Measurements from ENCODE around the gene MYLK. TPM values are rescaled to one million over a fixed set of nuclear protein-coding genes. Genes with fewer than 3 reads are reported as not detected.

The MYLK gene
- total RNA-seq, 1 donor from 2014 or later: 4.3 TPM

GRCh38 chr3:123753286-123753685 lies 130.8 kb downstream of the MYLK start:
- Mint-ChIP-seq H3K27me3 (ENCODE audit: unreplicated experiment) (no peaks in the 10 kb centered on the region), H3K9me3 (ENCODE audit: unreplicated experiment) (no peaks in the 10 kb centered on the region), H3K36me3 (ENCODE audit: unreplicated experiment) (no peaks in the 10 kb centered on the region), H3K27ac (ENCODE audit: unreplicated experiment) (no peak overlapping the region), H3K4me1 (ENCODE audit: low read depth, unreplicated experiment) (peaks cover 5% of the 10 kb centered on the region), H3K4me3 (ENCODE audit: unreplicated experiment) (no peak overlapping the region)
- no peak for TF ChIP-seq CTCF (IDR thresholded peaks at IDR 0.05; ENCODE audit: partially characterized antibody, unreplicated experiment)
- DNase-seq: no peak

- TF ChIP-seq CTCF (IDR thresholded peaks at IDR 0.05; ENCODE audit: partially characterized antibody, unreplicated experiment): no peak
- DNase-seq: no peak
- H3K27me3 Mint-ChIP-seq (ENCODE audit: unreplicated experiment): peaks cover under 1% of the 10 kb centered on the region
- H3K9me3 Mint-ChIP-seq (ENCODE audit: unreplicated experiment): peaks cover 2% of the 10 kb centered on the region
- H3K4me1 Mint-ChIP-seq (ENCODE audit: low read depth, unreplicated experiment): no peaks in the 10 kb centered on the region
- H3K36me3 Mint-ChIP-seq (ENCODE audit: unreplicated experiment): no peaks in the 10 kb centered on the region
- no peak overlapping the region for H3K4me3 Mint-ChIP-seq (ENCODE audit: unreplicated experiment)
- H3K27ac Mint-ChIP-seq (ENCODE audit: unreplicated experiment): no peak overlapping the region
Observed at GRCh38 chr3:123752228-123752627, 131.9 kb downstream of the MYLK start.

- DNase-seq: no peak
- H3K4me1 Mint-ChIP-seq (ENCODE audit: low read depth, unreplicated experiment): no peaks in the 10 kb centered on the region
- no peak for TF ChIP-seq CTCF (IDR thresholded peaks at IDR 0.05; ENCODE audit: partially characterized antibody, unreplicated experiment)
- no peak overlapping the region for H3K4me3 Mint-ChIP-seq (ENCODE audit: unreplicated experiment)
- H3K27me3 Mint-ChIP-seq (ENCODE audit: unreplicated experiment): peaks cover 2% of the 10 kb centered on the region
- no peak overlapping the region for H3K27ac Mint-ChIP-seq (ENCODE audit: unreplicated experiment)
- peaks cover 2% of the 10 kb centered on the region for H3K9me3 Mint-ChIP-seq (ENCODE audit: unreplicated experiment)
- H3K36me3 Mint-ChIP-seq (ENCODE audit: unreplicated experiment): no peaks in the 10 kb centered on the region
Observed at GRCh38 chr3:123751433-123751832, 132.7 kb downstream of the MYLK start.

- peaks cover 2% of the 10 kb centered on the region for H3K27me3 Mint-ChIP-seq (ENCODE audit: unreplicated experiment)
Observed at GRCh38 chr3:123750659-123751420, 133.3 kb downstream of the MYLK start.

More at GRCh38 chr3:123750659-123751420, 133.3 kb downstream of the MYLK start:
- no peak for DNase-seq
- no peak overlapping the region for H3K27ac Mint-ChIP-seq (ENCODE audit: unreplicated experiment)
- no peak overlapping the region for H3K4me3 Mint-ChIP-seq (ENCODE audit: unreplicated experiment)
- no peaks in the 10 kb centered on the region for H3K36me3 Mint-ChIP-seq (ENCODE audit: unreplicated experiment)
- H3K9me3 Mint-ChIP-seq (ENCODE audit: unreplicated experiment): peaks cover 2% of the 10 kb centered on the region
- H3K4me1 Mint-ChIP-seq (ENCODE audit: low read depth, unreplicated experiment): no peaks in the 10 kb centered on the region
- no peak for TF ChIP-seq CTCF (IDR thresholded peaks at IDR 0.05; ENCODE audit: partially characterized antibody, unreplicated experiment)
